GM19193 (cell line): ENCODE data around the gene HLA-DQB1.

ENCODE experiments used
- POLR2A ChIP-seq: IDR thresholded peaks from 4 replicates; pipeline ENCODE4 v1.6.1; 2011; ENCODE audit not compliant: insufficient read depth, insufficient read length; ENCODE audit errors: extremely low read depth

Gene HLA-DQB1

DNA sequence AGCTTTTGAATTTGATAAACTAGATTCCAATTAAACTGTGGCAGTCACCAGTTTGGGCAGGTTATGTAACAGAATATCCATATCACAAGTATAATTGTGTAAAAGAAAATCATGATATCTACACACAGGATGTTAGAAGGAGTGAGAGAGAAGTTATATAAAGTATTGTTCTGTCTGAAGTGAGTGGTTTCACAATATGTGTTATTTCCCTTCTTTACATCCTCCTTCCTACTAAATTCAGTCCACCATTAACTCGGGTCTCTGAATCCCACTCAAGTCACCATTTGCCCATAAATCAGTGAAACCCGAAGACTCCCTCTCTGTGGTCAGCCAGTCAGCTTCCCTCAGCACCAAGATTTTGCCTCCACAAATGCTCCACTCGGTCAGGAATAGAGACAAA lies 796 bp downstream of the HLA-DQB1 start:
- no peak for TF ChIP-seq POLR2A

DNA sequence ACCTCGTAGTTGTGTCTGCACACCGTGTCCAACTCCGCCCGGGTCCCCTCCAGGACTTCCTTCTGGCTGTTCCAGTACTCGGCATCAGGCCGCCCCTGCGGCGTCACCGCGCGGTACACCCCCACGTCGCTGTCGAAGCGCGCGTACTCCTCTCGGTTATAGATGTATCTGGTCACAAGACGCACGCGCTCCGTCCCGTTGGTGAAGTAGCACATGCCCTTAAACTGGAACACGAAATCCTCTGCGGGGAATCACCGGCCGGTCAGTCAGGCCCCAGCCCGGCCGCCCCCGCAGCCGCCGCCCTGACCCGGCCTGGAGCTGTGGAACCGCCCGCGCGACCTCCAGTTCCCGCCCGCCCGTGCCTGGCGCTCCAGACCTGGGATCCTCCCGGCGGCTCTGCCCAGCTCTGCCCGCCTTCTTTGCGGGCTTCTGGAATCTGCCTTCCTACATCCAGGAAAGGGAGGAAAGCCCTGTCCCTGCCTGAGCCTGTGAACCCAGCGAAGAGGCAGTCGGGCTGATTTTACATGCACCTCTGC lies 1.6 kb downstream of the HLA-DQB1 start:
- no peak for TF ChIP-seq POLR2A

DNA sequence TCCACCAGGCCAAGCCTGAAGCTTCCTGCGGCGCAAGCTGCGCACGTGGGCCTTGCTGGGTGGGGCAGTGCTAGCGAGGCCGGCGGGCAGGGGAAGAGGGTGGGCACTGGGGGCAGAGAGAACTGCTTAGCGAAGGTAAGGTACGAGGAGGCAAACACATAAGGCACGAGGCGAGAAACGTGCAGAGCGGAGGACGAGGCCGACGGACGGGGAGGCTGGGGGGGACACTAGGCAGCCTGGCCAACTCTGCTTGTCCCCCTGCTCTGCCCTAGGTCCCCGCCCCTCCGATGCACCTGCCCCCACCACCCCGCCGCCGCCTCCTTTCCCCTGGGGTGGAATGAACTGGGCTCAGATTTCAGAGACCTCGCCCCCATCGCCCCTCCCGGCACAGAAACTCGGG lies 2.1 kb downstream of the HLA-DQB1 start:
- no peak for TF ChIP-seq POLR2A

DNA sequence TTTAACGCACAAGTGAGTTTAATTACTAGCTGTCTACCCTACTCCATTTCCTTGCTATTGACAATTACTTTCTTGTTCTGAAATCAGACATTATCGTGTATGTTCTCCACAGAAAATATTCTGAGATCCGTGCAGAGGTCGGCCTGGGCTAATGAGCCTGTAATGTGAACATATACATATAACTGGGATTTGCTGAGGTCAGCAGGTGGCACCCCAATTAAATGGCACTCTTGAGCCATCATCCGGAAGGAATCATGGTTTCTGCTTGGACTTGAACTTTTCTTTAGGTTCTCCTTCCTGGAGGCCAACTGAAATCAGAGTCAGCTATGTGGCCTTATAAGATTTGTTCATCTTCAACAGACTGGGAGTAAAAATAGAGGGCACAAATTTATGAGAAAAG lies 3.6 kb downstream of the HLA-DQB1 start:
- no peak for TF ChIP-seq POLR2A

DNA sequence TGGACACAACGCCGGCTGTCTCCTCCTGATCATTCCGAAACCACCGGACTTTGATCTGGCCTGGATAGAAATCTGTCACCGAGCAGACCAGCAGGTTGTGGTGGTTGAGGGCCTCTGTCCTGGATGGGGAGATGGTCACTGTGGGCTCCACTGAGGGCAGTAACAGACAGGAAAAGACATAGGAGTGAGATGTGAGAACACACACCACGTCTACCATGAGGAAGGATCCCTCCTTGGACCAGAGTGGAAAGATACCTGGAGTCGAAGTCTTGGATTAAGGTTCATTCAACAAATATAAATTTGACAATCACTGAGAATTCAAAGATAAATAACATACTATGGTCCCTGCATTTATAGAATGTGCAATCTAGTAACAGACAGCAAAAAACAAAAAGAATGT lies 4.4 kb downstream of the HLA-DQB1 start:
- no peak for TF ChIP-seq POLR2A

DNA sequence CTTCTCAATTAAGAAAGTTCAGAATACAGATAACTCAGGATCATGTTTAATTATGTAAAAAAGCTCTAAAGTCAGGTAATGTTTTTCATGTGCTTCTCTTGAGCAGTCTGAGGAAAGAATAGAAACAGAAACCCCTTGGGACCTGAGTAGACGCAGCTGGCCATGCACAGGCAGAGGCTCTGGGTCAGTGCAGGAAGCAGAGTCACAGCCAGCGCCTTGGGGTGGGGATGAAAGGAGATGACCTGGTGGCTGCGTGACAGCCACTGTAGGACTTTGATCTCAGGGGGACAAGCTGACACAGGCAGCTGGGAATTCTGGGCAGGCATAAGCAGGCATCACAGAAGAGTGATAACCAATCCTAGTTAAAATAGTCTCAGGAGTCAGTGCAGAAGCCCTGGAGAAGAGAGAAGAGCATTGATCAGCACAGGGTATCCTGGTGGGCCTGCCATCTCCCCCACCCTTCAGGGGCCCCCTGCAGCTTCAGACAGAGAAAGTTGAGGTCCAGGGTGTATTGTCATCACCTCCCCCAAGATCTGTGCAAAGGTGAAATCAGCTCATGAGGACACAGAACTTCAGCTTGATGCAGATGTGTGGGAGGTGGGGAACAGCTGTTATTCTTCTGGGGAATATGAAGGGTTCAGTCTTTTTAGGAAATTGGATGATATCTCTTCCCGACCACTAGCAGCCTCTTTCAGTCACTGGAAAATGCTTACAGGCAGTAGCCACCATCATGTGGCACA lies 6.4 kb downstream of the HLA-DQB1 start:
- TF ChIP-seq POLR2A, result peak; percentile 14

DNA sequence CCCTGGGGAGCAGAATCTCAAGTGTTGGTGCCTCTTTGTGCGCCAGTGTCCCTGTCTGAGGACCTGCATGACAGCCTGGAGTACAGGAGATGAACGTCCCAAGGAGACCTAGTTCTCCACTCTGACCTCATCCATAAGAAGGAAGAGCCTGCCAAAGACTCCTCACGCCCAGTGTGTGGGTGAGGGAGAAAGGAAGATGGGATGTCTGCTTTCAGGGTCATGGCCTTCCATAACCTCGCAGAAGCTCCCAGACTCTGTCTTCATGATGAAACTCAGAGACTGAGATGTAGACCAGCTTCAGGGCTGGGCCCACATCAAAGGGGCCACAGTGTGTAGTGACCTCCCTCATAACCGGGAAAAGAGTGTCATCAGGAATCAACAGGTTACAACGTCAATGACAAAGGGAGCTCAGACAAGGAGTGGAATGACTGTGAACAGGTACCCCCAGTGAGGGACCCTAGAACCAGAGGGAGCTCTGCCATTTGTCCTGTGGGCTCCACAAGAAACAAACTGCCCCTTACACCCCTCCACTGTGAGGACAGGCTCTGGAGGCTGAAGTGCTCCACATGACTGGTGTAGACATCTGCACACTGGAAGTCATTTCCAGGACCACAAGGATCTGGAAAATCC lies 8.1 kb downstream of the HLA-DQB1 start:
- peak; percentile 35 for TF ChIP-seq POLR2A

DNA sequence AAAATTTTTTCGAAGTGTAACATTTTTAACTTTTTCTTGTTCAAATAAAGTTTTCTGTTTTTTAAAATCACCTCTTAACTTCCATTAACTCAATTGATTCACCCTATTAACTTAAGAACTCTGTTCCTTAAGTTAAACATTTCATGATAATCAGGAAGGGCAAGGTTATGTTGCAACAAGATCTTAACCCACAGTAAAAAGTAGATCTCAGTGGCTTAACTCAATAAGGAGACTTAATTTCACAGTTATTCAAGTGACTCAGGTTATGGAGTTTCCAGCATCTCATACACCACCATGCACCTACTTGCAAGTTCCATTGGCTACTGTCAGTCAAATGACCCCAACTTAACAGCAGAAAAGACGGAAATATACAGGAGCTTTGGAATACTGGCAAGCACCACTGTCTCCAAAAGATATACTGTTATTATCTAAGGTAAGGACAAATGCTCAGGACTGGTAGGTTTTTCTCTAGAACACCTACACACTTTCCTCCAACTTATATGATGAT lies 11.2 kb downstream of the HLA-DQB1 start:
- no peak for TF ChIP-seq POLR2A

DNA sequence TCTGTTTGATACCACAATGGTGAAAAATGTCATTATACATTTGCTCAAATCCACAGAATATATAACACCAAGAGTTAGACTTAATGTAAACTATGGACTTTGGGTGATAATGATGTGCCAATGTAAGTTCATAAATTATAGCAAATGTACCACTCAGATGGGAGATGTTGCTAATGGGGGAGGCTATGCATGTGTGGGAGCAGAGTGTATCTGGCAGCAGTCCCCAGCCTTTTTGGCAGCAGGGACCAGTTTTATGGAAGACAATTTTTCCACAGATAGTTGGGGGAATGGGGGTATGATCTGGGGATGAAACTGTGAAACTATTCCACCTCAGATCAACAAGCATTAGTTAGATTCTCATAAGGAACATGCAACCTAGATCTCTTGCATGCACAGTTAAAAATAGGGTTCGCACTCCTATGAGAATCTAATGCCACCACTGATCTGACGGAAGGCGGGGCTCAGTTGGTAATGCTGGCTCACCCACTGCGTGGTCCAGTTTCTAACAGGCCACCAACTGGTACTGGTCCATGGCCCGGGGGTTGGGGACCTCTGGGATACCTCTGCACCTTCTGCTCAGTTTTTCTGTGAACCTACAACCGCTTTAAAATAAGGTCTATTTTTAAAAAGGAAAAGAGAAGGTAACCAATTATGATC lies 21.3 kb downstream of the HLA-DQB1 start:
- no peak for TF ChIP-seq POLR2A

DNA sequence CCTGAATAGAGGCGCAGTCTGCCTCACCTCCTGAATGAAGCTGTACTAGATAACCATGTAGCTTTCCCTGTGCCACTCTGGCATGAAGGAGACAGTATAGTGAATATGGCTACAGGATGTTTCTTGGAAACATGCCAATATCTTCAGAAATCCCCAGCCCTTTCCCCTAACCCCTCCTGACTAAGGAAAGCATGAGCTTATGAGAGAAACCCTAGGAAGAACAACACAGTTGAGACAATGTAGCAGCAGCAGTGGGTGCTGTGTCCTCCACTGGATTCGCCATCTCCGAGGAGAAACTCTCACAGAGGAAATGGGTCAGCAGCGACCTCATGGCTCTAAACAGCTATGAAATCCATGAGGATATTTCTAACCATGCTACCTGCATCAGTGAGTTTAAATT lies 22.6 kb downstream of the HLA-DQB1 start:
- no peak for TF ChIP-seq POLR2A

DNA sequence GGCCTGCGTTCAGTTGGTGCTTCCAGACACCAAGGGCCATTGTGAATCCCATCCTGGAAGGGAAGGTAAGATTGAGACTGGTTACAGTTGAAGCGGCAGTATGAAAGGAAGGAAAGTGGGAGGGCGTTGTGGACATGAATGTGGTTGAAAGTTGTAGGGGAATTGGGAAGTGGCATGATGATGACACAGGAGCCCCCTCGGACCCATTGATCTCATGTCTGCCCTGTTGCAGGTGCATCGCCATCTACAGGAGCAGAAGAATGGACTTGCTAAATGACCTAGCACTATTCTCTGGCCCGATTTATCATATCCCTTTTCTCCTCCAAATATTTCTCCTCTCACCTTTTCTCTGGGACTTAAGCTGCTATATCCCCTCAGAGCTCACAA lies 23.7 kb downstream of the HLA-DQB1 start:
- no peak for TF ChIP-seq POLR2A

DNA sequence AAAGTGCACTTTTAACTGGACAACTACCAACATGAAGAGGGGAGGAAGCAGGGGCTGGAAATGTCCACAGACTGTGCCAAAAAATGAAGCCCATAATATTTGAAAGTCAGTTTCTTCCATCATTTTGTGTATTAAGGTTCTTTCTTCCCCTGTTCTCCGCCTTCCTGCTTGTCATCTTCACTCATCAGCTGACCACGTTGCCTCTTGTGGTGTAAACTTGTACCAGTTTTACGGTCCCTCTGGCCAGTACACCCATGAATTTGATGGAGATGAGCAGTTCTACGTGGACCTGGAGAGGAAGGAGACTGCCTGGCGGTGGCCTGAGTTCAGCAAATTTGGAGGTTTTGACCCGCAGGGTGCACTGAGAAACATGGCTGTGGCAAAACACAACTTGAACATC lies 25.3 kb downstream of the HLA-DQB1 start:
- TF ChIP-seq POLR2A, result no peak

DNA sequence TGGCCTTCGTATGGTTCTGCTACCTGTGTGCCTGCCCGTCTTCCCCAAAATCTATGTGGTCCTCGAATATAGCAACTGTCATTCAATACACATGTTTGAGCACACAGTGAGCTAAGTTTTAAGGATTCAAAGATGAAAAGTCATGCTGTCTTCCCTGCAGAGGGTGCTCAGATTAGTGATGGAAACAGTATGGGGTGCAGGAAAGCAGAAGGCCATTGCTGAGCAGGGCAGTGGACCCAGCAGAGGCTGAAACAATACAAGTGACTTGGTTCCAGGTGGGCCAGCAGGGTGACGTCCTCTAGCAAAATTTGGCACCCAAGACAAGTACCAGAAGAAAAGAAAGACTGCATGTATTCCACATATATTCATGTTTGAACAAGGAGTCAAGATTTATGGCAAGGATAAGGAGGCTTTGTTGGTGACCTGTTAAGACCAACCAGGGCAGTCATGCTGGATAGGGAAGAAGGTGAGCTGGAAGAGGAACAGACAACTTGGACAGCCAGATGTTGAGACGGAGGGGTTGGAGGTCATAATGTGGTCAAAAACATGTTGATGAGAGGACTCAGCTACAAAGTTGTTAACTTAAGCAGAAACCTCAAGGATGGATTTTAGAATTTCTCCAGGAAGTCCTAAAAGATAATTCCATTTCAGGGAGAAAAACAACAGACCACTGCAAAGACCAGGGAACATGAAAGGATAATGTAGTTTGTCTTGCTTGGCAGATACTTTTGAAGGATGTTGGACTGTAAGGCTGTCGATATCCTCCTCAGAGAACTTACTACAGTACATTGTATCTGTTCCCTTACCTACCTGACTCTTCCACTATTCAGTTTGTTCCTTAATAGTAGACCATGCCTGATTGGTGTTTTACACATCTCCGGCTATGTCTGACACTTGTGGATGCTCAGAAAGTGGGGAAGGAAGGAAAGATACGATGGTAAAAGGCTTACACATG lies 26.7 kb downstream of the HLA-DQB1 start:
- no peak for TF ChIP-seq POLR2A

DNA sequence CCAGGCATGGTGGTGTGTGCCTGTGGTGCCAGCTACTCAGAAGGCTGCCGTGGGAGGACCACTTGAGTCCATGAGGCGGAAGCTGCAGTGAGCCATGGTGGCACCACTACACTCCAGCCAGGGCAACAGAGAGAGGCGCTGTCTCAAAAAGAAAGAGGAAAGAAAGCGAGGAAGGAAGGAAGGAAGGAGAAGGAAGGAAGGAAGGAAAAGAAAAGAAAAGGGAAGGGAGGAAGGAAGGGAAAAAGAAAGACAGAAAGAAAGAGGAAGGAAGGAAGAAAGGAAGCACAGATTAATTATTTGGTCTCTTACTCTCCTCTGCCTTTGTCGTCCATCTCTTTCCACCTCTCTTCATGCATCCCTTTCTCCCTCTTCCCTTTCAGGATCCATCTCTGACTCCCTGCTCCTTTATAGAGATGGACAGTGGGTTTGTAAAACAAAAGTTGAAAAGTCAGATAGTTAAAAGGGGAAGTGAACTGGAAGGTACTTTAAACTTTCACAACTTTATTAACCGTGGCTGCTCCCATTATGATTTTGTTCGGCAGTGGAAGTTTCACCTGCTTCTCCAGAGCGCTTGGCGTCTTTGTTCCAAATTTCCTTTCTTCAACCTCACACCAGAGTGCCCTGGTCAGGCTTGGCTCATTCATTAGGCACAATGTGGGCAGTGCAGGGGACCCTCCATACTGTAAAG lies 27.8 kb downstream of the HLA-DQB1 start:
- no peak for TF ChIP-seq POLR2A
